ENCODE measurements around the gene HFE.

- TF ChIP-seq CTCF (IDR thresholded peaks at IDR 0.05) = no peak
- no peak for TF ChIP-seq POLR2A (IDR thresholded peaks at IDR 0.05)
Observed at GRCh38 chr6:26122402-26122792, 35.2 kb downstream of the HFE start.

Measured in right lobe of liver (tissue), 4 donors.